M059J (cell line): ENCODE data around the gene ZNF185. TPM values are rescaled to one million over a fixed set of nuclear protein-coding genes. Genes with fewer than 3 reads are reported as not detected.

Experiments used
- total RNA-seq: library from RNA; depleted of rRNA; stranded (reverse); fragments of >200 nt; shearing (Covaris generic); gene quantifications from 2 replicates; pipeline ENCODE4 v1.2.3, GENCODE V29; 2014; rRNA removed

The ZNF185 gene
- total RNA-seq, 1 experiment from 2014 or later: 6.5 TPM

Other genes starting within 250 kb of the ZNF185 start
- gene MAGEA3, start 199.3 kb upstream of the ZNF185 start, total RNA-seq: 14.5 and 16.6 TPM in 2 replicates
- not detected in 2 replicates for gene CSAG2, start 188.8 kb upstream of the ZNF185 start, total RNA-seq
- gene MAGEA2B, start 183.4 kb upstream of the ZNF185 start, total RNA-seq: 1.9 and 2.5 TPM in 2 replicates
- gene CSAG1, start 164.3 kb upstream of the ZNF185 start, total RNA-seq: 6.5 and 6.6 TPM in 2 replicates
- gene MAGEA12, start 164.3 kb upstream of the ZNF185 start, total RNA-seq: 13.4 and 15.5 TPM in 2 replicates
- 0.94 and 1.7 TPM in 2 replicates for gene MAGEA2, start 144.2 kb upstream of the ZNF185 start, total RNA-seq
- gene CSAG3, start 138.8 kb upstream of the ZNF185 start, total RNA-seq: 2.6 and 3.2 TPM in 2 replicates
- gene MAGEA6, start 128.4 kb upstream of the ZNF185 start, total RNA-seq: 23.7 and 25.3 TPM in 2 replicates
- gene CETN2, start 67.3 kb upstream of the ZNF185 start, total RNA-seq: 123 and 144 TPM in 2 replicates
- 29.9 and 35.0 TPM in 2 replicates for gene NSDHL, start 67.0 kb upstream of the ZNF185 start, total RNA-seq
- not detected in 2 replicates for gene PNMA5, start 96.0 kb downstream of the ZNF185 start, total RNA-seq
- gene PNMA3, start 158.4 kb downstream of the ZNF185 start, total RNA-seq: not detected in 2 replicates
- gene PNMA6A, start 174.4 kb downstream of the ZNF185 start, total RNA-seq: not detected in 2 replicates